T47D (cell line): Measurements from ENCODE around the gene MAPKAP1.

Experiments
- DNase-seq, 2 experiments: peaks; one replicate each; pipeline versions ENCODE4 v3.0.0 to v3.0.0-alpha.2; 2011 to 2012; ENCODE audit warnings: low read depth in 1 of 2, low spot score in 1 of 2
- JUND ChIP-seq: IDR thresholded peaks from 2 replicates; pipeline ENCODE4 v1.6.1; 2012; ENCODE audit warnings: low read depth
- in situ Hi-C: cut with HindIII; loops from 2 replicates; pipeline ENCODE4 v1.10.0; 2016; ENCODE audit warnings: low sequenced_read_pairs, low pct_unique_long_range_greater_than_20kb

Gene MAPKAP1

DNA sequence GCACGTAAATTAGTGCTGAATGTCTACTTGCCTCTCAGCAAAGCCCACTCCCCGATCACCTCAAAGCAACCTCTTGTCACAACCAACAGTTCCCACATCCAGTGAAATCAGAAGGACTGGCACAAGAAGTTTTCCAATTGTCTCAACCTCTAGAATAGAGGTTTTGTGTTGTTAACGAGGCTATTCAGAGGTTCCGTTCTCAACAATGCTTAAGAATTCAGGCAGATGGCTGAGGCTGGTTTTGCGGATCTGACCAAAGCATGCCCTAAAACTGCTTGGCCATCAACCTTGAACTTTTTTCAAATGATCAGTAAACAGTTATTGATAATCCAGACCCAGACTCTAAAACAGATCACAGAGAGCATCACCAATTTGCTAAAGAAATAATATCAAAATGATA lies 52.9 kb downstream of the MAPKAP1 start:
- in situ Hi-C loops: no loop called here
- TF ChIP-seq JUND: no peak
- no peak for DNase-seq

DNA sequence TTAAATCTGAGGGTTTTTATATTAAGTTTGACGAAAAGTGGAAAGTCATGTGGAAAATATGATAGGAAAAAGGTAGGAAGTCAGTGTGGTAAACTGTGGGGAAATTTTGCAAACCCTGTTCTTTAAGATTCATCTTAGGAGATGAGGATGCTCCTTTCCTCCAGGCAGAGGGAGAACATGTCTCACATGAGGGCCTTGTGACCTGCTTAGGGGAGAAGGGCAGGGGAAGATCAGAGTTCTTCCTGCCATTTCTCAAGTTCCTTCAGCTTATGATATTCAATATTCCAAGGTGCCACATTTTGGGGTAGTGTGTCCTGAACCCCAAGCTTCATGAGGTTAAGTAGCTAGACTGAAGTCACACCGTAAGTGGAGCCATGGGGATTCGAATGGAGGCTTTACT lies 53.7 kb downstream of the MAPKAP1 start:
- no peak for TF ChIP-seq JUND
- in situ Hi-C loops: no loop called here
- DNase-seq: no peak

DNA sequence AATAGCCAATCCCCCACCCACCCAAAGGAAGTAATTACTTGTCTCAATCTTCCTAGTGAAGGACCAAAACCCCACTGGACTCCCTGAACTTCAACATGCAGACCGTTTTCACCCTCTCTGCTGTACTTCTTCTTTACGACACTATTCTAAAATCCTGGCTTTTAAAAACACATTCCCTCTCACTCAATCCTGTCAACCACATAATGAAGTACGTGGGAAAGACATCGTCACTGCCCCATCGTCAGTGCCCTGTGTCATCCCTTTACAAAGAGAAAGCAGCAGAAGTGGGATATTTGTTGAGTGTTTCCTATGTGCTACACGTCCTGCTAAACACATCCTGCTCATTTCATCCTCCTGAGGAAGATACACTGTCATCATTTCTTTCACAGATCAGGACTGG lies 54.2 kb downstream of the MAPKAP1 start:
- TF ChIP-seq JUND: no peak
- no peak for DNase-seq
- in situ Hi-C loops: no loop called here

DNA sequence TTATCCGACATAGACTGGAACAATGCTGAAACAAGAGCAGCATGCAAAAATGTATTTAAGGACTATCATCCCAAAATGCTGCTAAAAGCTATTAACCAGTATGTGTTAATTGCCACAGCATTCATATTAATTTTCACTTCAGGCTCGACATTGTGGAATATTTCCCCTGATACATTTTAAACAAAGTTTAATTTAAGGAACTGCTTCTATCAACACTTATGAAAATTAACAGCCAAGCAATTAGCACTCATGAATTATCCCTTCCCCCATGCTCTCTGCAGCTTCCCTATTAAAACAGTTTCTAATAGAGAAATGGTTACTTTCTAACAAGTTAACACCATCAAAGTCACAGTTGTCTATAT lies 54.8 kb downstream of the MAPKAP1 start:
- in situ Hi-C loops: no loop called here
- DNase-seq: no peak
- TF ChIP-seq JUND: no peak

DNA sequence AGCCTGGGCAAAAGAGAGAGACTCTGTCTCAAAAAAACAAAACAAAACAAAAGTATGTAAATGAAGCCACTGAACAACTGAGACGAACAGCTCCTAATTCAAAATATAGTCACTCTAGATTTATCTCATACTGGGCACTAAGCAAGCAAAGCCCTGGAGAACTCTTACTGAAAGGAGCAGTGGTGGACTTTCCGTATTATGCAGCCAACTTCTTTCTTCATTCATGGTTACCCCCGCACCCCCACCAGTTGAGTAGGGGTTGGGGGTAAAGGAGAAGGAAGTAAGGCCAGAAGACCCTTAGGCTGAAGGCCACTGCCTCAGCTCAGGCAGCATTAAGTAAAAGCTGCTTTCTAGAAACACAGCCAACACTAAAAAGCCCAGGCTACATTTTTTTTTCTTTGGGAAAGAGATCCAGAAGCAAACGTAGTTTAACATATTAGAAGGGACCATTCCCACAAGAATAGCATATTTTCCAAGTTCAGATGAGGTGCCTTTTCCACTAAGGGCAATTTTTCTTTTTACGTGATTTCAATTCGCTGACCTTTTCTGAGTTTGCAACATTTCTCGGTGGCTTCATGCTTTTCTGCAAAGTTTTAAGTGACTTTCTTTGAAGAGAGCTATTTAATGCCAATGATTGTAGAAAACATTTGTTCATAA lies 55.3 kb downstream of the MAPKAP1 start:
- no peak for TF ChIP-seq JUND
- in situ Hi-C loops: no loop called here
- no peak for DNase-seq

DNA sequence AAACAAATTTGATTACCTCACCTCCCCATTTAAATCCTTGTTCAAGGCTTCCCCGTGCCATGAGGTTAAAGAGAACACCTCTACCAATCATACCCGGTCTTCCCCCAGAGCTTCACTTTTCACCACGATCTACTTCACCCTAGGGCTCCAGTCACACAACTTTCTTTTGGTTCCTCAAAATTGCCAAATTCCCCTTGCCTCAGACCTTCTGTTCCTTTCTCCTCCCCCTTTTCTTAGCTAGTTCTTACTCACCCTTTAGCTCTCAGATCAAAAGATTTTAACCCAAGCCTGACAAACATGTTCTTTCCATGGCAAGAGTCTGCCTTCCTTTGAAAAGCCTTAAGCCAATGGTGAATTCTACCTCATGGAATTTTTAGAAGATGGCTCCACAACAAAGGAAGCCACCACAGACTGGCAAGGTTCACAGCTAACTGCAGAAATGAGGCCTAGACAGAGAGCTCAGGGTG lies 56.7 kb downstream of the MAPKAP1 start:
- TF ChIP-seq JUND: no peak
- in situ Hi-C loops: no loop called here
- DNase-seq: no peak

DNA sequence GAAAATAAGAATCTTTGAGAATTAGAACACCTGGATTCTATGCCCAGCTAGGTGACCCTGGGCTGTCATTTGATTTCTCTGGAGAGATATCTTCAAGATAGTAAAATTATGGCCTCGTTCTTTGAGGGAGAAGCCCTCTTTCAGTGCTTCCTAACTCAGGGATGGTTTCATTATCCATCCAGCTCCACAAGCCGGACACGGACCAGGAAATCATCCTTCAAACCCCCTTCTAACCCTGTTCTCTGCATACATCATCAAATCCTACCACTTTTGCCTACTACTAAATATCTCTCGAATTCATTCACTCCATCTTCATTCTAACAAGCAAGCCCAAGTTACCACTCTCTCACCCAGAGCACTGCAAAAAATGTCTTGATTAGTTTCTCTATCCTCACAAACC lies 57.2 kb downstream of the MAPKAP1 start:
- in situ Hi-C loops: no loop called here
- no peak for TF ChIP-seq JUND
- DNase-seq: no peak

DNA sequence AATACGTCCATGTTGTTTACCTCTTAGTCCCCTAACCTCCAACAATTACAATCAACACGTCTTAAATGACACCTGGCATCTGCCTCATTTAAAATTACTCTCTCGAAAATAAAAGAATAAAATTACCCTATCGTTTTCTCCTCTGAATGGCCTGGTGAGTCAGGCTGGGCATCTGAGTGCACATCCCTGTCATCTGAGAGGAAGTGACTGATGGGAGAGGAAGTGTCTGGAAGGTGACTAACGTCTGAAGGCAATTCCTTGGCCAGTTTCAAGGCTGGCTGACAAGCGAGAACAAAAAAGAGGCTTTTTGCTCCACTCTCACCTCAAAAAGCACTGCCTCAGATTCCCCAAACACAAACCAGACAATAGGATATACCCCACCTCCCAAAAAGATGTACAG lies 57.7 kb downstream of the MAPKAP1 start:
- TF ChIP-seq JUND: no peak
- no peak for DNase-seq
- in situ Hi-C loops: no loop called here

DNA sequence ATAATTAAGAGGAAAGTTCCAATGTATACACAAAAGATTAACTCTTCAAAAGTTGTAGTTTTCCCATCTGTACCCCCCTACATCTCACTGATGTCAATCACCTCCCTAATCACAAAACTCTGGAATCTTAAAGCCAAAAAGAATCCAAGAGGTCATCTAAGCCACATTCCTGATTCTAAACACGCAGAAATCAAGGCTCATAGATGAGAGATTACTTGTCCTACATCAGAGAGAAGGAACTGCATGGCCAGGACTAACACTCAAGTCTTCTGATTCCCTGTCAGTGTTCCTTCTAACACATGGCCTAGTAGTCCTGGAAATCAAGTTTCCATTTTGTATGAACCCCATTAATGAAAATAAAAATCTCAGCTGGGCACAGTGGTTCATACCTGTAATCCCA lies 58.7 kb downstream of the MAPKAP1 start:
- in situ Hi-C loops: no loop called here
- DNase-seq: no peak

DNA sequence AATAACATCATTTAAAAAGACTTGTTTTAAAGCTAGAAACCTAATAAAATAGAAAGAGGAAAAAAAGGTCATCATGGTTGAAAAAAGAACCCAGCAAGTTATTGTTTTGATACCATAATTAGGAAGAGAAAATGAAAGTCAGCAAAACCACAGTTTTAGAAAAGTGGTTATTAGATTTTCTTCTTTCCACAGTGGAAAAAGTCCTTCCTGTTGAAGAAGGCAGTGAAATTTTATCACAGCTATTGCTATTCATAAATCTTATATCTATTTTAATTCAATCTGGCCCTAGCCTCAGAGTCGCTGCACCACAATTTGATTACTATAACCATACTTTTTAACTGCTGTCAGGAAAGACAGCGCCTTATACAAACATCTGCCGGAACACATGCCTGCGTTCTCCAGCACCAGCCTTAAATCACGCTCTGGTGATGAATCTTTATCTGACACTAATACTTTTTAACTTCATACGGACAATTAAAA lies 60.3 kb downstream of the MAPKAP1 start:
- in situ Hi-C loops: no loop called here
- TF ChIP-seq JUND: no peak
- no peak for DNase-seq

More for the DNA sequence above, 58.7 kb downstream of the MAPKAP1 start:
- no peak for TF ChIP-seq JUND

DNA sequence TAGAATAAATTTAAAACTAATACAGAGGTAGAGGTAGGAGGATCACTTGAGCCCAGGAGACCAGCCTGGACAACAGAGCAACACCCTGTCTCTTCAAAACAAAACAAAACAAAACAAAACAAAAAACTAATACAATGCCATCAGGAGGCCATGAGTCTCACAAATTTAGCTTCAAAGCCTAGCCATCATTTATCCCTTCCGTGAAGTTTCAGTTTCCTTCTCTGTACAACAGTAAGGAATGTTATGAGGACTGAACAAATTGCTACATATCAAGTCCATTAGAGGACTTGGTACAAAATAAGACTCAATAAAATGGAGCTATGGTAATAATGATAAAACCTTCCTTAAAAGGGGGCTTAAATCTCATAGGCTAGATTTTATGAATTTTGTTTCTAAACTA lies 60.8 kb downstream of the MAPKAP1 start:
- DNase-seq: no peak
- no peak for TF ChIP-seq JUND
- in situ Hi-C loops: no loop called here

DNA sequence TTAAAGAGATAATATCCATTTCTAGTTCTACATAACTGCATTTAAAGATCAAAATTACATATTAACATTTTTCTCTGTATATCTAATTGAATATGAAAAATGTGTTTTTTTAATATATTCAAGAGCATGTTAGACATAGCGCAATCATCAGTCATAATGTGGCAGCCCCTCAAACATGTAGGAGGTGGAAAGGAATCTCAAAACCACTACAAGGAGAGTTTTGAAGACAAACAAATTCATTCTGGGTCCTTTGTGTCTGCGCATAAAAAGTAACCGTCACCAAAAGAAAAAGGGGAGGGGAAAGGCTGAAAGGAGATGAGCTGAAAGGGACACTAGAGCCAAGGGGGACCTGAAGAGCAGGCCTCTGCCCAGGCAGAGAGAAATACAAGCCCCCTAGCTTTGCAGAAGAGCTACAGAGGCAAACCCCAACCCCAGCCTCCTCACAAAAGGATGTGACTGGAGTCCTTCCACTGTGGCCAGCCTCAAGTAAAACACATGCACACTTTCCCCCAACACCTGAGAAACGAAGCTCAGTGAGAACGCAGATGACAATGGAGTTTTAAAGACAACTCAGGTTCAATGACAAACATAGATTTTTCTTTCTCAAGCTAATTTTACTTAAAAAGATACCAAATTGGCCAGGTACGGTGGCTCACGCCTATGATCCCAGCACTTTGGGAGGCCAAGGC lies 62.0 kb downstream of the MAPKAP1 start:
- in situ Hi-C loops: no loop called here
- DNase-seq: no peak
- TF ChIP-seq JUND: no peak

DNA sequence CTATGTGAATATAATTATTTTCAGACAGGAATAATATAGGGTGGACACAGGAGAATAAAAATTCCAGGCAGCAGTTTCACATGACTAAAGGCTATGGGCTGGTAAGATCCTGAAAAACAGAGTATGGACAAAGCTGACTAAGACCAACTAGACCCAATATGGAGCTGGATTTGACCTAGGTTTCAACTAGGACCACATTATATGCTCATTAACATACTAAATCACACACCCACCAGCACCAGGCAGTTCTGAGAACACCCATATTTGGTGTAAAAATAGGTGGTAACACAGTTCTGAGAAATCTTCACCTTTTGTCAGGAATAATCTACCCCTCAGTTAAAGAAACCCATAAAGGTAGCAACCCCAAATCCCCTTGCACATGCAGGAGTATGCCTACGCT lies 64.7 kb downstream of the MAPKAP1 start:
- no peak for TF ChIP-seq JUND
- in situ Hi-C loops: no loop called here
- no peak for DNase-seq
